Liver (tissue), 3 donors: ENCODE results near the gene PPP4R3A.

Experiments
- ATF3 ChIP-seq: IDR thresholded peaks from 2 replicates; pipeline ENCODE4 v1.6.1; 2016; ENCODE audit warnings: antibody characterized with exemption
- CTCF ChIP-seq: fragments of 150-350 bp; IDR thresholded peaks from 2 replicates; pipeline ENCODE4 v1.5.1; 2017; ENCODE audit warnings: improper control_type of control experiment, low read depth, low read length; ENCODE audit not compliant: missing input control
- EGR1 ChIP-seq, 2 donors: IDR thresholded peaks; 2 replicates each; pipeline ENCODE4 v1.6.1; 2016 to 2018; ENCODE audit warnings: antibody characterized with exemption in 2 of 2, low read depth in 2 of 2
- FOXA2 ChIP-seq: IDR thresholded peaks from 2 replicates; pipeline ENCODE4 v1.6.1; 2016; ENCODE audit warnings: antibody characterized with exemption
- GABPA ChIP-seq, 2 donors: IDR thresholded peaks in 1 of 2; conservative IDR thresholded peaks in 1 of 2; 2 replicates each; pipeline ENCODE4 v1.6.1; 2016; ENCODE audit warnings: antibody characterized with exemption in 2 of 2, mild to moderate bottlenecking in 1 of 2, moderate library complexity in 1 of 2
- JUND ChIP-seq, 2 donors: IDR thresholded peaks; 2 replicates each; pipeline ENCODE4 v1.6.1; 2016; ENCODE audit warnings: antibody characterized with exemption in 2 of 2
- MAX ChIP-seq: IDR thresholded peaks from 2 replicates; pipeline ENCODE4 v1.6.1; 2016; ENCODE audit warnings: antibody characterized with exemption
- RAD21 ChIP-seq, 2 donors: IDR thresholded peaks; 2 replicates each; pipeline ENCODE4 v1.6.1; 2016; ENCODE audit warnings: antibody characterized with exemption in 2 of 2, mild to moderate bottlenecking in 2 of 2
- REST ChIP-seq: IDR thresholded peaks from 2 replicates; pipeline ENCODE4 v1.6.1; 2016; ENCODE audit warnings: antibody characterized with exemption, mild to moderate bottlenecking
- SP1 ChIP-seq: IDR thresholded peaks from 2 replicates; pipeline ENCODE4 v1.6.1; 2018; ENCODE audit warnings: antibody characterized with exemption, mild to moderate bottlenecking
- TAF1 ChIP-seq: conservative IDR thresholded peaks from 2 replicates; pipeline ENCODE4 v1.6.1; 2016; ENCODE audit warnings: antibody characterized with exemption, mild to moderate bottlenecking
- YY1 ChIP-seq: IDR thresholded peaks from 2 replicates; pipeline ENCODE4 v1.6.1; 2016; ENCODE audit warnings: antibody characterized with exemption, mild to moderate bottlenecking
- ZBTB33 ChIP-seq: IDR thresholded peaks from 2 replicates; pipeline ENCODE4 v1.6.1; 2016; ENCODE audit warnings: antibody characterized with exemption
- donor health status: healthy.
- donor health status: healthy.

- TF ChIP-seq MAX (no peak), CTCF (no peak), ATF3 (no peak), RAD21 (IDR thresholded peaks at IDR 0.05) (no peak), TAF1 (no peak), GABPA (IDR thresholded peaks at IDR 0.05 in 1 of 2, conservative IDR thresholded peaks at IDR 0.05 in 1 of 2) (no peak), EGR1 (IDR thresholded peaks at IDR 0.05; ENCODE audit: low read depth in 2 of 2) (no peak), YY1 (no peak), JUND (IDR thresholded peaks at IDR 0.05) (no peak), SP1 (no peak), REST (no peak), ZBTB33 (no peak), FOXA2 (no peak)
Measured at GRCh38 chr14:91523972-91524371, 13.9 kb upstream of the PPP4R3A start.
